B cell (primary cell): Measurements from ENCODE around the gene CAPN10.

Experiments used
- CTCF ChIP-seq: fragments of 200-600 bp; IDR thresholded peaks from one replicate; pipeline ENCODE4 v1.8.0; 2022; ENCODE audit warnings: antibody characterized with exemption, mild to moderate bottlenecking
- EZH2 ChIP-seq: IDR thresholded peaks from 2 replicates; pipeline ENCODE4 v1.6.1; 2012; ENCODE audit warnings: borderline replicate concordance, low read depth, mild to moderate bottlenecking, moderate library complexity, low read length; ENCODE audit not compliant: insufficient read depth, poor library complexity, severe bottlenecking

GRCh38 chr2:240604291-240604938 is 17.9 kb downstream of the CAPN10 start:
- no peak for TF ChIP-seq EZH2
- TF ChIP-seq CTCF = no peak
